GM23338 (cell line): ENCODE measurements around the gene CMC1. TPM values are rescaled to one million over a fixed set of nuclear protein-coding genes. Genes with fewer than 3 reads are reported as not detected.

Experiments
- ATAC-seq: fragments of 200-7000 bp; cut with Tn5 transposase; 3 replicates; pipeline ENCODE4 v1.9.1; 2020
- DNase-seq: peaks from one replicate; pipeline ENCODE4 v3.0.0-alpha.2; 2015; ENCODE audit warnings: low spot score
- H2AFZ ChIP-seq: fragments of 200-600 bp; sonication (generic); 2 replicates; pipeline ENCODE4 v1.8.0; 2016; ENCODE audit warnings: antibody characterized with exemption, mild to moderate bottlenecking, moderate library complexity
- H3F3A ChIP-seq: fragments of 200-600 bp; sonication (generic); replicated peaks from 2 replicates; pipeline ENCODE4 v1.8.0; 2017; ENCODE audit warnings: antibody characterized with exemption, mixed run types, low read depth
- H3K27ac ChIP-seq: fragments of 200-600 bp; sonication (generic); 2 replicates; pipeline ENCODE4 v1.6.1; 2016; ENCODE audit warnings: low read depth
- H3K27me3 ChIP-seq: fragments of 200-600 bp; sonication (generic); 2 replicates; pipeline ENCODE4 v1.8.0; 2016; ENCODE audit warnings: mild to moderate bottlenecking, mixed run types, moderate library complexity; ENCODE audit not compliant: insufficient read depth
- H3K36me3 ChIP-seq: fragments of 200-600 bp; sonication (generic); 2 replicates; pipeline ENCODE4 v1.8.0; 2016; ENCODE audit warnings: mild to moderate bottlenecking; ENCODE audit not compliant: insufficient read depth
- H3K4me1 ChIP-seq: fragments of 200-600 bp; sonication (generic); 2 replicates; pipeline ENCODE4 v1.8.0; 2016; ENCODE audit warnings: mild to moderate bottlenecking, moderate library complexity; ENCODE audit not compliant: insufficient read depth
- H3K4me2 ChIP-seq: fragments of 200-600 bp; sonication (generic); 2 replicates; pipeline ENCODE4 v1.7.1; 2017; ENCODE audit warnings: mixed run types
- H3K4me3 ChIP-seq: fragments of 200-600 bp; sonication (generic); 2 replicates; pipeline ENCODE4 v1.6.1; 2016; ENCODE audit warnings: mixed run types
- H3K79me2 ChIP-seq: fragments of 200-600 bp; sonication (generic); replicated peaks from 2 replicates; pipeline ENCODE4 v1.8.0; 2017; ENCODE audit warnings: mild to moderate bottlenecking; ENCODE audit not compliant: insufficient read depth
- H3K9me2 ChIP-seq: fragments of 200-600 bp; sonication (generic); 2 replicates; pipeline ENCODE4 v1.8.0; 2017; ENCODE audit not compliant: insufficient read depth
- H4K20me1 ChIP-seq: fragments of 200-600 bp; sonication (generic); replicated peaks from 2 replicates; pipeline ENCODE4 v1.8.0; 2017; ENCODE audit warnings: mild to moderate bottlenecking; ENCODE audit not compliant: insufficient read depth
- H3K27ac Mint-ChIP-seq: 2 replicates; pipeline ENCODE4 v1.8.0; 2020; ENCODE audit warnings: inconsistent platforms, mild to moderate bottlenecking, moderate library complexity, mixed read lengths
- H3K27me3 Mint-ChIP-seq: 3 replicates; pipeline ENCODE4 v1.8.0; 2022; ENCODE audit warnings: low read depth, mild to moderate bottlenecking, moderate library complexity, mixed read lengths, inconsistent platforms; ENCODE audit not compliant: insufficient read depth, poor library complexity
- H3K36me3 Mint-ChIP-seq: 3 replicates; pipeline ENCODE4 v1.8.0; 2021; ENCODE audit warnings: low read depth, mild to moderate bottlenecking, inconsistent platforms, moderate library complexity, mixed read lengths
- H3K4me1 Mint-ChIP-seq: 3 replicates; pipeline ENCODE4 v1.8.0; 2020; ENCODE audit warnings: mild to moderate bottlenecking, inconsistent platforms, mixed read lengths
- H3K4me3 Mint-ChIP-seq: 3 replicates; pipeline ENCODE4 v1.8.0; 2021; ENCODE audit warnings: moderate library complexity, mild to moderate bottlenecking, inconsistent platforms, mixed read lengths
- H3K9me3 Mint-ChIP-seq: 3 replicates; pipeline ENCODE4 v1.8.0; 2020; ENCODE audit warnings: moderate library complexity, mild to moderate bottlenecking, inconsistent platforms, mixed read lengths
- EZH2 ChIP-seq: fragments of 200-600 bp; sonication (generic); IDR thresholded peaks from one replicate; pipeline ENCODE4 v1.8.0; 2017; ENCODE audit warnings: antibody characterized with exemption, mild to moderate bottlenecking, low read depth; ENCODE audit not compliant: unreplicated experiment
- STAT1 ChIP-seq: IDR thresholded peaks from one replicate; pipeline ENCODE4 v1.6.1; 2016; ENCODE audit warnings: antibody characterized with exemption; ENCODE audit not compliant: unreplicated experiment
- ZNF331 ChIP-seq: fragments of 250-450 bp; sonication (Bioruptor Pico); IDR thresholded peaks from 2 replicates; pipeline ENCODE4 v1.5.0; 2020; ENCODE audit warnings: low read depth, mild to moderate bottlenecking, moderate library complexity
- polyA plus RNA-seq: library from polyadenylated mRNA; unstranded; fragments of >200 nt; fragmentation: Nextera tagmentation; extraction: Ambion mirVana; gene quantifications from 2 replicates; pipeline ENCODE4 v1.2.1, GENCODE V29; 2016
- total RNA-seq: library from RNA; depleted of rRNA; stranded (reverse); fragments of >200 nt; shearing (Covaris generic); gene quantifications from 2 replicates; pipeline ENCODE4 v1.2.3, GENCODE V29; 2014
- TF ChIP-seq, protein P1 (sequence below): fragments of 250-450 bp; sonication (Bioruptor Pico); IDR thresholded peaks from 2 replicates; pipeline ENCODE4 v1.5.0; 2020; ENCODE audit warnings: mild to moderate bottlenecking, moderate library complexity

Gene CMC1
- total and polyA plus RNA-seq, 2 experiments from 2014 or later = 9.2 to 144 TPM

GRCh38 chr3:28212681-28213080 is 28.7 kb upstream of the CMC1 start:
- no peaks in the 10 kb centered on the region for H3K79me2 ChIP-seq
- no peaks in the 10 kb centered on the region for H4K20me1 ChIP-seq
- ATAC-seq = no peak
- no peaks in the 10 kb centered on the region for H3K4me1 ChIP-seq
- Mint-ChIP-seq H3K4me1 (no peaks in the 10 kb centered on the region), H3K4me3 (no peak overlapping the region), H3K9me3 (peaks cover 14% of the 10 kb centered on the region), H3K36me3 (peaks cover 6% of the 10 kb centered on the region; the same call in 2 of the 3 replicates), H3K27me3 (no peaks in the 10 kb centered on the region), H3K27ac (no peak overlapping the region)
- no peak for TF ChIP-seq STAT1
- TF ChIP-seq, protein P1, sequence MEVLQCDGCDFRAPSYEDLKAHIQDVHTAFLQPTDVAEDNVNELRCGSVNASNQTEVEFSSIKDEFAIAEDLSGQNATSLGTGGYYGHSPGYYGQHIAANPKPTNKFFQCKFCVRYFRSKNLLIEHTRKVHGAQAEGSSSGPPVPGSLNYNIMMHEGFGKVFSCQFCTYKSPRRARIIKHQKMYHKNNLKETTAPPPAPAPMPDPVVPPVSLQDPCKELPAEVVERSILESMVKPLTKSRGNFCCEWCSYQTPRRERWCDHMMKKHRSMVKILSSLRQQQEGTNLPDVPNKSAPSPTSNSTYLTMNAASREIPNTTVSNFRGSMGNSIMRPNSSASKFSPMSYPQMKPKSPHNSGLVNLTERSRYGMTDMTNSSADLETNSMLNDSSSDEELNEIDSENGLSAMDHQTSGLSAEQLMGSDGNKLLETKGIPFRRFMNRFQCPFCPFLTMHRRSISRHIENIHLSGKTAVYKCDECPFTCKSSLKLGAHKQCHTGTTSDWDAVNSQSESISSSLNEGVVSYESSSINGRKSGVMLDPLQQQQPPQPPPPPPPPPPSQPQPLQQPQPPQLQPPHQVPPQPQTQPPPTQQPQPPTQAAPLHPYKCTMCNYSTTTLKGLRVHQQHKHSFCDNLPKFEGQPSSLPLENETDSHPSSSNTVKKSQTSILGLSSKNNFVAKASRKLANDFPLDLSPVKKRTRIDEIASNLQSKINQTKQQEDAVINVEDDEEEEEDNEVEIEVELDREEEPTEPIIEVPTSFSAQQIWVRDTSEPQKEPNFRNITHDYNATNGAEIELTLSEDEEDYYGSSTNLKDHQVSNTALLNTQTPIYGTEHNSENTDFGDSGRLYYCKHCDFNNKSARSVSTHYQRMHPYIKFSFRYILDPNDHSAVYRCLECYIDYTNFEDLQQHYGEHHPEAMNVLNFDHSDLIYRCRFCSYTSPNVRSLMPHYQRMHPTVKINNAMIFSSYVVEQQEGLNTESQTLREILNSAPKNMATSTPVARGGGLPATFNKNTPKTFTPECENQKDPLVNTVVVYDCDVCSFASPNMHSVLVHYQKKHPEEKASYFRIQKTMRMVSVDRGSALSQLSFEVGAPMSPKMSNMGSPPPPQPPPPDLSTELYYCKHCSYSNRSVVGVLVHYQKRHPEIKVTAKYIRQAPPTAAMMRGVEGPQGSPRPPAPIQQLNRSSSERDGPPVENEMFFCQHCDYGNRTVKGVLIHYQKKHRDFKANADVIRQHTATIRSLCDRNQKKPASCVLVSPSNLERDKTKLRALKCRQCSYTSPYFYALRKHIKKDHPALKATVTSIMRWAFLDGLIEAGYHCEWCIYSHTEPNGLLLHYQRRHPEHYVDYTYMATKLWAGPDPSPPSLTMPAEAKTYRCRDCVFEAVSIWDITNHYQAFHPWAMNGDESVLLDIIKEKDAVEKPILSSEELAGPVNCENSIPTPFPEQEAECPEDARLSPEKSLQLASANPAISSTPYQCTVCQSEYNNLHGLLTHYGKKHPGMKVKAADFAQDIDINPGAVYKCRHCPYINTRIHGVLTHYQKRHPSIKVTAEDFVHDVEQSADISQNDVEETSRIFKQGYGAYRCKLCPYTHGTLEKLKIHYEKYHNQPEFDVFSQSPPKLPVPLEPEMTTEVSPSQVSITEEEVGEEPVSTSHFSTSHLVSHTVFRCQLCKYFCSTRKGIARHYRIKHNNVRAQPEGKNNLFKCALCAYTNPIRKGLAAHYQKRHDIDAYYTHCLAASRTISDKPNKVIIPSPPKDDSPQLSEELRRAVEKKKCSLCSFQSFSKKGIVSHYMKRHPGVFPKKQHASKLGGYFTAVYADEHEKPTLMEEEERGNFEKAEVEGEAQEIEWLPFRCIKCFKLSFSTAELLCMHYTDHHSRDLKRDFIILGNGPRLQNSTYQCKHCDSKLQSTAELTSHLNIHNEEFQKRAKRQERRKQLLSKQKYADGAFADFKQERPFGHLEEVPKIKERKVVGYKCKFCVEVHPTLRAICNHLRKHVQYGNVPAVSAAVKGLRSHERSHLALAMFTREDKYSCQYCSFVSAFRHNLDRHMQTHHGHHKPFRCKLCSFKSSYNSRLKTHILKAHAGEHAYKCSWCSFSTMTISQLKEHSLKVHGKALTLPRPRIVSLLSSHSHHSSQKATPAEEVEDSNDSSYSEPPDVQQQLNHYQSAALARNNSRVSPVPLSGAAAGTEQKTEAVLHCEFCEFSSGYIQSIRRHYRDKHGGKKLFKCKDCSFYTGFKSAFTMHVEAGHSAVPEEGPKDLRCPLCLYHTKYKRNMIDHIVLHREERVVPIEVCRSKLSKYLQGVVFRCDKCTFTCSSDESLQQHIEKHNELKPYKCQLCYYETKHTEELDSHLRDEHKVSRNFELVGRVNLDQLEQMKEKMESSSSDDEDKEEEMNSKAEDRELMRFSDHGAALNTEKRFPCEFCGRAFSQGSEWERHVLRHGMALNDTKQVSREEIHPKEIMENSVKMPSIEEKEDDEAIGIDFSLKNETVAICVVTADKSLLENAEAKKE = no peak
- H3K4me2 ChIP-seq = no peak overlapping the region
- no peak overlapping the region for H3K27ac ChIP-seq
- no peak overlapping the region for H3K4me3 ChIP-seq
- H3F3A ChIP-seq = no peaks in the 10 kb centered on the region
- 0 out of 2 replicates have a peak, but pooled peaks cover 5% of the 10 kb centered on the region for H3K9me2 ChIP-seq
- H2AFZ ChIP-seq = no peak overlapping the region
- no peak for DNase-seq
- no peaks in the 10 kb centered on the region for H3K36me3 ChIP-seq
- H3K27me3 ChIP-seq = no peaks in the 10 kb centered on the region

GRCh38 chr3:28215407-28215806 is 26.0 kb upstream of the CMC1 start:
- Histone ChIP-seq H3K36me3 (no peaks in the 10 kb centered on the region), H3F3A (no peaks in the 10 kb centered on the region), H3K4me3 (no peak overlapping the region), H3K9me2 (0 out of 2 replicates have a peak, but pooled peaks cover 5% of the 10 kb centered on the region), H2AFZ (no peak overlapping the region), H3K4me2 (no peak overlapping the region), H3K4me1 (no peaks in the 10 kb centered on the region), H3K27ac (no peak overlapping the region), H4K20me1 (no peaks in the 10 kb centered on the region), H3K79me2 (no peaks in the 10 kb centered on the region), H3K27me3 (no peaks in the 10 kb centered on the region)
- Mint-ChIP-seq H3K9me3 (peaks cover 14% of the 10 kb centered on the region), H3K27me3 (no peaks in the 10 kb centered on the region), H3K4me1 (no peaks in the 10 kb centered on the region), H3K36me3 (peaks cover 6% of the 10 kb centered on the region; the same call in 2 of the 3 replicates), H3K4me3 (no peak overlapping the region), H3K27ac (no peak overlapping the region)
- TF ChIP-seq ZNF331 (peak; percentile 97), EZH2 (no peak)
- DNase-seq = no peak
- ATAC-seq = no peak
